ENCODE data around the gene C19orf81.

C19orf81 gene

GRCh38 chr19:50639121-50640112 is 9.8 kb upstream of the C19orf81 start, which contains the start of gene SYT3:
TSS of gene SYT3 (minus strand) at chr19:50639881. CDS start at chr19:50637411, 2,470 bp downstream.
- Mint-ChIP-seq H3K27me3 (peaks cover 42% of the 10 kb centered on the region), H3K27ac (no peak within 1 kb of the TSS)

GRCh38 chr19:50640368-50640767 is 8.9 kb upstream of the C19orf81 start:
- Mint-ChIP-seq H3K27me3 (peaks cover 42% of the 10 kb centered on the region), H3K36me3 (ENCODE audit: low read depth) (no peaks in the 10 kb centered on the region), H3K9me3 (no peaks in the 10 kb centered on the region), H3K27ac (no peak overlapping the region), H3K4me1 (ENCODE audit: low read depth) (no peaks in the 10 kb centered on the region), H3K4me3 (no peak overlapping the region)
- intact Hi-C loops (cut with micrococcal nuclease), result no loop called here

More at GRCh38 chr19:50639121-50640112, 9.8 kb upstream of the C19orf81 start, which contains the start of gene SYT3:
- H3K4me3 Mint-ChIP-seq, result no peak within 1 kb of the TSS
- H3K36me3 Mint-ChIP-seq (ENCODE audit: low read depth), result no peaks in the 10 kb centered on the region
- H3K9me3 Mint-ChIP-seq, result peaks cover under 1% of the 10 kb centered on the region
- intact Hi-C loops (cut with micrococcal nuclease), result no loop called here
- H3K4me1 Mint-ChIP-seq (ENCODE audit: low read depth), result no peaks in the 10 kb centered on the region

GRCh38 chr19:50644315-50644915 is 4.8 kb upstream of the C19orf81 start:
- H3K4me1 Mint-ChIP-seq (ENCODE audit: low read depth), result no peaks in the 10 kb centered on the region
- intact Hi-C loops (cut with micrococcal nuclease), result no loop called here
- no peak overlapping the region for H3K27ac Mint-ChIP-seq
- no peaks in the 10 kb centered on the region for H3K36me3 Mint-ChIP-seq (ENCODE audit: low read depth)
- H3K9me3 Mint-ChIP-seq, result no peaks in the 10 kb centered on the region
- H3K27me3 Mint-ChIP-seq, result peaks cover 17% of the 10 kb centered on the region
- no peak overlapping the region for H3K4me3 Mint-ChIP-seq

GRCh38 chr19:50645107-50645506 is 4.1 kb upstream of the C19orf81 start:
- intact Hi-C loops (cut with micrococcal nuclease), result no loop called here
- H3K9me3 Mint-ChIP-seq, result peaks cover 6% of the 10 kb centered on the region
- peaks cover 15% of the 10 kb centered on the region for H3K27me3 Mint-ChIP-seq
- H3K4me1 Mint-ChIP-seq (ENCODE audit: low read depth), result no peaks in the 10 kb centered on the region
- no peak overlapping the region for H3K4me3 Mint-ChIP-seq
- no peaks in the 10 kb centered on the region for H3K36me3 Mint-ChIP-seq (ENCODE audit: low read depth)
- no peak overlapping the region for H3K27ac Mint-ChIP-seq

- H3K4me3 Mint-ChIP-seq, result no peak overlapping the region
- peaks cover 11% of the 10 kb centered on the region for H3K27me3 Mint-ChIP-seq
- intact Hi-C loops (cut with micrococcal nuclease), result no loop called here
- H3K36me3 Mint-ChIP-seq (ENCODE audit: low read depth), result no peaks in the 10 kb centered on the region
- peaks cover 6% of the 10 kb centered on the region for H3K9me3 Mint-ChIP-seq
- no peak overlapping the region for H3K27ac Mint-ChIP-seq
- H3K4me1 Mint-ChIP-seq (ENCODE audit: low read depth), result no peaks in the 10 kb centered on the region
These were observed 3.0 kb upstream of the C19orf81 start for GRCh38 chr19:50646074-50646807.

- Mint-ChIP-seq H3K9me3 (peaks cover 6% of the 10 kb centered on the region), H3K27ac (no peak overlapping the region), H3K4me3 (no peak overlapping the region), H3K27me3 (peaks cover 14% of the 10 kb centered on the region), H3K36me3 (ENCODE audit: low read depth) (no peaks in the 10 kb centered on the region), H3K4me1 (ENCODE audit: low read depth) (no peaks in the 10 kb centered on the region)
- intact Hi-C loops (cut with micrococcal nuclease), result no loop called here
These were observed 1.2 kb upstream of the C19orf81 start for GRCh38 chr19:50647879-50648615.

GRCh38 chr19:50648659-50649058 is 586 bp upstream of the C19orf81 start:
- intact Hi-C loops (cut with micrococcal nuclease), result no loop called here
- Mint-ChIP-seq H3K4me1 (ENCODE audit: low read depth) (no peaks in the 10 kb centered on the region), H3K36me3 (ENCODE audit: low read depth) (no peaks in the 10 kb centered on the region), H3K9me3 (peaks cover 6% of the 10 kb centered on the region), H3K27me3 (peaks cover 18% of the 10 kb centered on the region), H3K27ac (no peak overlapping the region), H3K4me3 (no peak overlapping the region)

- no peak overlapping the region for H3K4me3 Mint-ChIP-seq
- H3K27ac Mint-ChIP-seq, result no peak overlapping the region
- peaks cover 38% of the 10 kb centered on the region for H3K27me3 Mint-ChIP-seq
- H3K36me3 Mint-ChIP-seq (ENCODE audit: low read depth), result no peaks in the 10 kb centered on the region
- no peaks in the 10 kb centered on the region for H3K4me1 Mint-ChIP-seq (ENCODE audit: low read depth)
- peaks cover 22% of the 10 kb centered on the region for H3K9me3 Mint-ChIP-seq
- intact Hi-C loops (cut with micrococcal nuclease), result no loop called here
These were observed 1.9 kb downstream of the C19orf81 start for GRCh38 chr19:50651174-50651573.

GRCh38 chr19:50652722-50653121 is 3.5 kb downstream of the C19orf81 start:
- Mint-ChIP-seq H3K27ac (no peak overlapping the region), H3K36me3 (ENCODE audit: low read depth) (no peaks in the 10 kb centered on the region), H3K4me1 (ENCODE audit: low read depth) (peaks cover 1% of the 10 kb centered on the region), H3K9me3 (peaks cover 32% of the 10 kb centered on the region), H3K27me3 (peaks cover 48% of the 10 kb centered on the region), H3K4me3 (no peak overlapping the region)
- intact Hi-C loops (cut with micrococcal nuclease), result no loop called here

GRCh38 chr19:50654882-50655281 is 5.6 kb downstream of the C19orf81 start:
- Mint-ChIP-seq H3K4me1 (ENCODE audit: low read depth) (peaks cover 11% of the 10 kb centered on the region), H3K9me3 (peaks cover 37% of the 10 kb centered on the region), H3K27ac (no peak overlapping the region), H3K4me3 (no peak overlapping the region), H3K27me3 (peaks cover 60% of the 10 kb centered on the region), H3K36me3 (ENCODE audit: low read depth) (peaks cover 6% of the 10 kb centered on the region)
- intact Hi-C loops (cut with micrococcal nuclease), result no loop called here

- Mint-ChIP-seq H3K9me3 (peaks cover 34% of the 10 kb centered on the region), H3K36me3 (ENCODE audit: low read depth) (peaks cover 6% of the 10 kb centered on the region), H3K27ac (no peak overlapping the region), H3K4me1 (ENCODE audit: low read depth) (peaks cover 11% of the 10 kb centered on the region), H3K4me3 (no peak overlapping the region), H3K27me3 (peaks cover 76% of the 10 kb centered on the region)
- intact Hi-C loops (cut with micrococcal nuclease), result no loop called here
These were observed 8.0 kb downstream of the C19orf81 start for GRCh38 chr19:50657222-50657669.

GRCh38 chr19:50657712-50658440 is 8.6 kb downstream of the C19orf81 start:
- H3K27me3 Mint-ChIP-seq, result peaks cover 77% of the 10 kb centered on the region
- H3K27ac Mint-ChIP-seq, result peak overlapping the region; percentile 71
- peak overlapping the region; percentile 64 for H3K4me3 Mint-ChIP-seq
- intact Hi-C loops (cut with micrococcal nuclease), result no loop called here
- H3K36me3 Mint-ChIP-seq (ENCODE audit: low read depth), result peaks cover 6% of the 10 kb centered on the region
- peaks cover 34% of the 10 kb centered on the region for H3K9me3 Mint-ChIP-seq
- peaks cover 11% of the 10 kb centered on the region for H3K4me1 Mint-ChIP-seq (ENCODE audit: low read depth)

Data from dendritic cell treated with granulocyte-macrophage colony-stimulating factor and Interleukin-4, amounts not matched to agents 40 ng/mL and 50 ng/mL, for 4 days (primary cell).